NCI-H2196 (cell line): ENCODE data around the gene COQ4.
A peak's percentile ranks its signal among the peaks of the same experiment; 100 is the strongest.
"Not testable (repeated sequence)": the region's sequence is repeated elsewhere in the genome, so short reads cannot be mapped to it uniquely, and the experiment has no call there.

Source experiments
- DNase-seq: peaks from one replicate; lab custom pipeline; 2025; ENCODE audit not compliant: unreplicated experiment; lab: John Stamatoyannopoulos, UW

COQ4 gene

GRCh38 chr9:128298535-128299482, 23.8 kb upstream of the COQ4 start:
- no peak for DNase-seq

GRCh38 chr9:128304136-128304970, 18.3 kb upstream of the COQ4 start:
- DNase-seq: no peak

DNA sequence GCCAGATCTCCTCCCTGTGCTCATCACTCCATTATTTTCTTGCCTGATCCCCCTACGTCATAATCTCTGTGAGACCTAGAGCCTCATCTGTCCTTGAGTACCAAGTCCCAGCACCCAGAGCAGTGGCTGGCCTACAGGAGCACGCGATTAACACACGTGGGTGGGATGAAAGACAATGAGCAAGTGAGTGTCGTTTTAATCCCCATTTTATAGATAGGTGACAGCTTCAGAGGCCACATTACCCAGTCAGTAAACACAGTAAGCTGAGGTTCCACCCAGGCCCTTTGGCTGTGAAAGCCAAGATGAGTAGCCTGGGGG, 17.7 kb upstream of the COQ4 start:
- no peak for DNase-seq

- DNase-seq: no peak
Observed at GRCh38 chr9:128309551-128309950, 13.1 kb upstream of the COQ4 start.

GRCh38 chr9:128310461-128310860, 12.2 kb upstream of the COQ4 start:
- DNase-seq: peak; percentile 33

DNA sequence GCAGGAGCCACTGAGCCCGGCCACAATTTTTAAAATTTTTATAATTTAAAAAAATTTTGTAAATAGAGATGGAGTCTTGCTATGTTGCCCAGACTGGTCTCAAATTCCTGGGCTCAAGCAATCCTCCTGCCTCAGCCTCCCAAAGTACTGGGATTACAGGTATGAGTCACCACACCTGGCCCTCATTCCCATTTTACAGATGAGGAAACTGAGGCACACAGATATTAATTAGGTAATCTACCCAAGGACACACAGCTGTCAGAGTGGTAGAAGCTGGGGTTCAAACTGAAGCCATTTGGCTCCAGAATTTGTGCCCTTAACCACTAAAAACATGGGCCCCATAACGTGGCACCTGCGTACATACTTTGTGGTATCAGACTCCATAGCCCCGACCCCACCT, 7.9 kb upstream of the COQ4 start:
- DNase-seq: no peak

DNA sequence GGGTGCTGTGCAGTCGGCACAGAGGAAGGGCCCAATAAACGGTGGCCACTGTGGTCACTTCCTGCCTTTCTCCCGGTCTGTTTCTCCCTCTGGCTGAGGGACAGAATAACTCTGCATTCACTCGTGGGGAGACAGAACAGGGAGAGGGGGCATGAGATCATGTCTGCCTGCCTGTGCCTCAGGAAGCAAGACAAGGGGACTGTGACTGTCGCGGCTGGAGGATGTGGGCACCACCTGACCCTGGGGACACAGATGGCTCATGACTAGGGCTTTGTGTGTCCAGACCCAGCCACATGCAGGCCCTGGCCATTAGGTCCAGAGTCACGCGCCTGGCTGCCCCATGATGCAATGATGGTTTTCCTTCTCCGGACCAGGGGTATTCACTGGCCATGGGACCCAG, 6.2 kb upstream of the COQ4 start:
- DNase-seq: no peak

DNA sequence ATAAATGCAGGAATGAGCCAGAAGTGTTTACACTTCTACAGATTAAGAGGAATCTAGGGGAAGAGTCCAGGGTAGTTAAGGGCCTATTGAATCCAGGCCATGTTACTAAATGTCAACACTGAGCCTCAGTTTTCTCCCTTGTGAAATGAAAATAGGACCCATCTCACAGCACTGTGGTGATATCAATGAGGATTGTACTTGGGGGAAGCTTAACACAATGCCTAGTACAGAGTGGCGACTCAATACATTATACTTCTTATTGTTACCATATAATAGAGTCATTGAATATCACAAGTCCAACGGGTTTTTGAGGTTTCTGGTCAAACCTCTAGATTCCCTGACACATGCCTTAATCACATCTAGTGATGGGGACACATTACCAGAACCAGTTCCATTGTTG, 5.0 kb upstream of the COQ4 start:
- no peak for DNase-seq

GRCh38 chr9:128321343-128321742, 1.3 kb upstream of the COQ4 start:
- DNase-seq: no peak

GRCh38 chr9:128321879-128322403, 698 bp upstream of the COQ4 start:
- DNase-seq: no peak

DNA sequence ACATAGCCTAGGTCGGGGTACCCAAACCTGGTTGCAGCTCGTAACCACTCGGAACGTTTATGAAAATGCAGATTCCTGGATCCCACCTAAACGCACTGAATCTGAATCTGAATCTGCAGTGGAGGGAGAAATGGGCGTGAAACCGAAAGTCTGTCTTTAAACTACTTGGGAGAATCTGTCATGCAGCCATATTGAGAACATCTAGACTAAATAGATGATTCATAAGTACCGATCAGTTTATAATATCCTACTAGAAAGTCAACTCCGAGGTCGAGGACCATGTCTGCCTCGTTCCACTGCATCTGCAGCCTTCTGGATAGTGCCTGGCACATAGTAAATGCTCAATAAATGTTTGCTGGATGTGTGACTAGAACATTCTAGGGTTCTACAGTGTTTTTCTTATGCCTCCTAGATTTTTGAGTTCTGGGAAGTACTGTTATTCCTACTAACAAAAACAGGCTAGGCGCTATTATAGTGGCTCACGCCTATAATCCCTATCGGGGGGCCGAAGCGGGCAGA, 632 bp downstream of the COQ4 start:
- no peak for DNase-seq

GRCh38 chr9:128323791-128324190, 1.2 kb downstream of the COQ4 start:
- DNase-seq: no peak

GRCh38 chr9:128324401-128324800, 1.8 kb downstream of the COQ4 start:
- DNase-seq: no peak

- DNase-seq: no peak
Observed at GRCh38 chr9:128325629-128326028, 3.0 kb downstream of the COQ4 start.

DNA sequence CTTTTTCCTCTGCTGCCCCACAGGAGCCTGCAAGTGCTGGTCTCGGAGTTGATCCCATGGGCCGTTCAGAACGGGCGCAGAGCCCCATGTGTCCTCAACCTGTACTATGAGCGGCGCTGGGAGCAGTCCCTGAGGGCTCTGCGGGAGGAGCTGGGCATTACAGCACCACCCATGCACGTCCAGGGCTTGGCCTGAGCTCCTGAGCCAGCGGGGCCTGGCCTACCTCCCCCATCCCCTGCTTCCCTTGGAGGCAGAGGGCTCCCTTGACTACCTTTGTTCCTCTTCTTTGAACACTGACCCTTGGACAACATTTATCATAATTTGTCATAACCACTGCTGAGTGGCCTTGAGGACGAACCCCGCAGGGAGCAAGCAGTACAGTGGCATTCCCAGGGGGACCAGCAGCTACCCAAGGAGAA, 10.8 kb downstream of the COQ4 start:
- no peak for DNase-seq

DNA sequence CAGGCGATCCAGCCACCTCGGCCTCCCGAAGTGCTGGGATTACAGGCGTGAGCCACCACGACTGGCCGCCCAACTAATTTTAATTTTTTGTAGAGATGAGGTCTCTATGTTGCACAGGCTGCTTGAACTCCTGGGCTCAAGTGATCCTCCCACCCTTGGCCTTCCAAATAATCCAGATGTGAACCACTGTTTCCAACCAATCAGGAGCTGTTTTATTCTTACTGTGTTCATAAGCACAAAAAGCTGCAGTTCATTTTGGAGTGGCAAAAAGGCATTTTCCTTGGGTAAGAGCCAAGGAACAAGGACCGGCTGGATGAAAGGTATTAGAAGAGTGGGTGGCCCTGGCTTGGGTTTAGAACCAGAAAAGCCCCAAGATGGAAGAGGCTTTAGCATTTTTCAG, 12.5 kb downstream of the COQ4 start:
- DNase-seq: no peak

DNA sequence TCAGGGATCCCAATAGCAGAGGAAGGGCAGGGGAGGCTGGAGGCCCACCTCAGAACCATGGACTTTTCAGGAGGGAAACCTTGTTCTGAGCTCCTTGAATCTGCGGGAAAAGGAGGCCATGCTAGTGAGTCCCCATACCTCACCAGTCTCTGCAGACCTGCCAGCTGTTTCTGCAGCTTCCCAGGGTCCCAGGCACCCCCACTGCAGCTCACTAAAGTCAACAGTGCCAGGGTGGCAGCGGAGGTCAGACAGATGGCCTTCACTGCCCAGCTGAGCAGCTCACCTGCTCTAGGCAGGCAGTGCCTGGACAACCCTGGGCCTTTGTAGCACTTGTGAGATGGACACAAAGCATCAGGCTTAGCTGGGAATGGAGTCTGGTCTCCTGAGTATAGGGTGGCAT, 13.3 kb downstream of the COQ4 start:
- no peak for DNase-seq

- no peak for DNase-seq
Observed at GRCh38 chr9:128337936-128338335, 15.3 kb downstream of the COQ4 start.

DNA sequence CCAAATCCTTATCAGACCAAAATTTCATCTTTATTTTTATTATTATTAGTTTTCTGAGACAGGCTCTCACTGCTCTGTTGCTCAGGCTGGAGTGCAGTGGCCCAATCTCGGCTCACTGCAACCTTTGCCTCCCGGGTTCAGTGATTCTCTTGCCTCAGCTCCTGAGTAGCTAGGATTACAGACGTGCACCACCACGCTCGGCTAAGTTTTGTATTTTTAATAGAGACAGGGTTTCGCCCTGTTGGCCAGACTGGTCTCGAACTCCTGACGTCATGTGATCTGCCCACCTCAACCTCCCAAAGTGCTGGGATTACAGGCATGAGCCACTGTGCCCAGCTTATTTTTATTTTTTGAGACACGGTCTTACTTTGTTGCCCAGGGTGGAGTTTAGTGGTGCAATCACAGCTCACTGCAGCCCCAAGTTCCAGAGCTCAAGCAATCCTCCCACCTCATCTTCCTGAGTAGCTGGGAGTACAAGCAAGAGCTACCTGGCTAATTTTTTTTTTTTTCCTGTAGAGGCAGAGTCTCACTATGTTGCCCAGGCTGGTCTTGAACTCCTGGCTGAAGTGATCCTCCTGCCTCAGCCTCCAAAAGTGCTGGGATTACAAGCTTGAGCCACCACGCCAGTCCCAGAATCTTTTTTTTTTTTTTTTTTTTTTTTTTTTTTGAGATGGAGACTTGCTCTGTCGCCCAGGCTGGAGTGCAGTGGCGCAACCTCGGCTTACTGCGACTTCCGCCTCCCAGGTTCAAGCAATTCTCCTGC, 16.4 kb downstream of the COQ4 start:
- not testable (repeated sequence) for DNase-seq

GRCh38 chr9:128339761-128340690, 17.4 kb downstream of the COQ4 start, which contains the start of gene SLC27A4:
Gene SLC27A4 (plus strand): TSS chr9:128340527. CDS start chr9:128343133, 2,606 bp downstream.
- DNase-seq: peak; percentile 86
